Kidney (tissue), 14 donors: ENCODE results near the gene TMEM207. TPM values are rescaled to one million over a fixed set of nuclear protein-coding genes. Genes with fewer than 3 reads are reported as not detected.

ENCODE experiments used
- DNase-seq, 5 donors: peaks; one replicate each; pipeline ENCODE4 v3.0.0-alpha.2; 2013 to 2020
- FAIRE-seq: peaks from 2 replicates; lab custom pipeline; 2012; peaks lifted over from hg19 to GRCh38; lab: Jason Lieb, UNC
- H3K27ac ChIP-seq, 2 donors: one replicate each; pipeline ENCODE4 v1.7.0; 2013; ENCODE audit warnings: low read depth in 2 of 2, low read length in 2 of 2, inconsistent platforms in 1 of 2
- H3K27me3 ChIP-seq: one replicate; pipeline ENCODE4 v1.7.1; 2013; ENCODE audit warnings: low read length, inconsistent platforms; ENCODE audit not compliant: control insufficient read depth, insufficient read depth
- H3K36me3 ChIP-seq, 3 donors: one replicate each; pipeline versions ENCODE4 v1.7.0 to v1.7.1; 2013; ENCODE audit warnings: low read length in 3 of 3, control low read depth in 1 of 3, inconsistent platforms in 1 of 3; ENCODE audit not compliant: insufficient read depth in 3 of 3, control insufficient read depth in 2 of 3
- H3K4me1 ChIP-seq, 3 donors: one replicate each; pipeline versions ENCODE4 v1.7.0 to v1.7.1; 2013; ENCODE audit warnings: low read length in 3 of 3, inconsistent platforms in 1 of 3, low read depth in 1 of 3; ENCODE audit not compliant: control insufficient read depth in 2 of 3, insufficient read depth in 2 of 3
- H3K4me3 ChIP-seq, 3 donors: one replicate each; pipeline versions ENCODE4 v1.7.0 to v1.8.1; 2013; ENCODE audit warnings: low read length in 3 of 3, control low read depth in 1 of 3, inconsistent platforms in 1 of 3
- H3K9ac ChIP-seq, 3 donors: one replicate each; pipeline versions ENCODE4 v1.7.0 to v1.7.1; 2013; ENCODE audit warnings: low read length in 3 of 3, control low read depth in 1 of 3, inconsistent platforms in 1 of 3
- H3K9me3 ChIP-seq, 3 donors: one replicate each; pipeline versions ENCODE4 v1.7.0 to v1.7.1; 2013; ENCODE audit warnings: low read length in 3 of 3, control low read depth in 1 of 3, inconsistent platforms in 1 of 3; ENCODE audit not compliant: control insufficient read depth in 2 of 3, insufficient read depth in 1 of 3
- intact Hi-C: fragments of 100-400 bp; cut with DNase I; formaldehyde crosslinking; loops from one replicate; pipeline ENCODE4 v1.11.1; 2022
- polyA plus RNA-seq: library from polyadenylated mRNA; stranded (reverse); fragments of 350-450 nt; fragmentation: Illumina TruSeq; extraction: RNeasy Lipid Tissue Mini Kit (QIAGEN cat#74804); gene quantifications from one replicate; pipeline ENCODE4 v1.2.3, GENCODE V29; 2014; ENCODE audit warnings: low read depth, low replicate concordance; ENCODE audit not compliant: insufficient read depth
- total RNA-seq: library from RNA; stranded (reverse); fragmentation: NEBNext Ultra II Directional; extraction: Animal tissue kit (Norgen Biotek cat#: 25700); gene quantifications from one replicate; pipeline ENCODE4 v1.2.1, GENCODE V29; 2021
- TF ChIP-seq, protein P1 (sequence below): IDR thresholded peaks from 3 replicates; pipeline ENCODE4 v1.5.1; 2012; ENCODE audit warnings: mild to moderate bottlenecking, moderate library complexity, borderline replicate concordance; ENCODE audit not compliant: insufficient read depth; ENCODE audit errors: extremely low read depth
- donor health status: control.
- donor health status: control.
- donor health status: control.
- donor health status: control.
- donor health status: control.
- donor health status: DM: yes; HTN: yes; CAD: no.
- donor health status: Normal renal cell carcinoma (clear cell type).

TMEM207 gene
- total and polyA plus RNA-seq, 2 donors from 2014 or later = 21.2 TPM; not detected in 1

DNA sequence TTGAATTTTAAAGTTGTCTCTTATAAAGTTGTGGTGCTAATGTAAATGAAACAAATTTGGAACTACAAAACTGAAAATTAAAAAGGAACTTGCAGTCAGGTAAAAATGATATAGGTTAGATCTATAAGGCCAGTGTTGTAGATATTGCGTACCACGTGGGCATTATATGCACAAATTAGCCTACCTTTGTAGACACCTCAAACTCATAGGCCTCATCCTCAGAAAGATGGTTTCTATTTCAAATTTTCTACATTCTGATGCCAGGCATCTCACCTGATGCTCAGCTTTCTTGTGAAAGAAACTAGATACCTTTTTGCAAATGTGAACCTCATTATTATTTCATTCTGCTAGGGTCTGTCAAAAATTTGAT, 25.6 kb downstream of the TMEM207 start:
- H3K9me3 ChIP-seq = no peaks in the 10 kb centered on the region
- H3K4me1 ChIP-seq = no peaks in the 10 kb centered on the region
- no peaks in the 10 kb centered on the region for H3K36me3 ChIP-seq
- H3K27ac ChIP-seq = no peak overlapping the region
- DNase-seq (no peak), FAIRE-seq (no peak)
- TF ChIP-seq, protein P1, sequence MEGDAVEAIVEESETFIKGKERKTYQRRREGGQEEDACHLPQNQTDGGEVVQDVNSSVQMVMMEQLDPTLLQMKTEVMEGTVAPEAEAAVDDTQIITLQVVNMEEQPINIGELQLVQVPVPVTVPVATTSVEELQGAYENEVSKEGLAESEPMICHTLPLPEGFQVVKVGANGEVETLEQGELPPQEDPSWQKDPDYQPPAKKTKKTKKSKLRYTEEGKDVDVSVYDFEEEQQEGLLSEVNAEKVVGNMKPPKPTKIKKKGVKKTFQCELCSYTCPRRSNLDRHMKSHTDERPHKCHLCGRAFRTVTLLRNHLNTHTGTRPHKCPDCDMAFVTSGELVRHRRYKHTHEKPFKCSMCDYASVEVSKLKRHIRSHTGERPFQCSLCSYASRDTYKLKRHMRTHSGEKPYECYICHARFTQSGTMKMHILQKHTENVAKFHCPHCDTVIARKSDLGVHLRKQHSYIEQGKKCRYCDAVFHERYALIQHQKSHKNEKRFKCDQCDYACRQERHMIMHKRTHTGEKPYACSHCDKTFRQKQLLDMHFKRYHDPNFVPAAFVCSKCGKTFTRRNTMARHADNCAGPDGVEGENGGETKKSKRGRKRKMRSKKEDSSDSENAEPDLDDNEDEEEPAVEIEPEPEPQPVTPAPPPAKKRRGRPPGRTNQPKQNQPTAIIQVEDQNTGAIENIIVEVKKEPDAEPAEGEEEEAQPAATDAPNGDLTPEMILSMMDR = no peak
- intact Hi-C loops = loop anchor here (10.0 kb wide), 1 partner anchor 199 kb away; no protein-coding TSS in a partner anchor
- H3K27me3 ChIP-seq = no peaks in the 10 kb centered on the region
- H3K9ac ChIP-seq = no peak overlapping the region
- H3K4me3 ChIP-seq = no peak overlapping the region

DNA sequence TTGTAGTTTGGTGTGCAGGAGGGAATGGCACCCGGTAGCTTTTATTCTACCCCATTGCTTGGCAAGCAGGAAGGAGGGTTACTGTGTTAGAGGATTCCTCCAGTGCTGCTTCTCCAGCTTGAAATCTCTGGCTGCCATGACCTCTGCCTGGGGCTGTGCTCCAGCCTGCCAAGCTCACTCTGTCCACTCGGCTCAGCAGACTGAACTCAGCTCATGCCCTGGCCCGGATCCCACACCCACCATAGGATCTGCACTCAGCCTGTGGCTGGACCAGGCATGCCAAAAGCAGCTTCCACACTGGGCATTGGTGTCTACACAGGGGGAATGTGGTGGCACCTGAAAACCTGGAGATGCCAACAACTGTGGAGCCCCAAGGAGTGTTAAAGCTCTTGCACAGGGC, 35.4 kb downstream of the TMEM207 start:
- Histone ChIP-seq H3K9me3 (no peaks in the 10 kb centered on the region), H3K9ac (no peak overlapping the region), H3K27ac (no peak overlapping the region), H3K27me3 (no peaks in the 10 kb centered on the region), H3K36me3 (no peaks in the 10 kb centered on the region), H3K4me1 (no peaks in the 10 kb centered on the region), H3K4me3 (no peak overlapping the region)
- TF ChIP-seq, protein P1 = no peak
- DNase-seq (peak in 1 of 5 donors; percentile 30), FAIRE-seq (no peak)
- intact Hi-C loops = no loop called here

DNA sequence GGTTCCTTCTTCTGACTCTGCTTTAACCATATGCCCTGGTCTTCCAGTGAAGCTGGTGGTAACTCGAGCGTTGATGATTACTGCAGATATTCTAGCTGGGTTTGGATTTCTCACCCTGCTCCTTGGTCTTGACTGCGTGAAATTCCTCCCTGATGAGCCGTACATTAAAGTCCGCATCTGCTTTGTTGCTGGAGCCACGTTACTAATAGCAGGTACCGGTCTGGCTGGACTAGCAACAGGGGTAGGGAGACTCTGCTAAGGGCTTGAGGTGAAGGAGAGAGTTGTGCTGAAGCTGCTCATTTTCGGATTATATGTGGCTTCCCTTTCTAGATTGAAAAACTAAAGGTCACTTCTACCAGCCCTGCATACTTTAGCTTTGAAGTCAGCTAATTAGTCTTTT, 45.0 kb downstream of the TMEM207 start:
- H3K9me3 ChIP-seq = no peaks in the 10 kb centered on the region
- H3K4me3 ChIP-seq = no peak overlapping the region
- intact Hi-C loops = no loop called here
- no peak overlapping the region for H3K27ac ChIP-seq
- DNase-seq (no peak), FAIRE-seq (no peak)
- no peak overlapping the region for H3K9ac ChIP-seq
- no peaks in the 10 kb centered on the region for H3K4me1 ChIP-seq
- no peaks in the 10 kb centered on the region for H3K36me3 ChIP-seq
- TF ChIP-seq, protein P1 = no peak
- no peaks in the 10 kb centered on the region for H3K27me3 ChIP-seq

DNA sequence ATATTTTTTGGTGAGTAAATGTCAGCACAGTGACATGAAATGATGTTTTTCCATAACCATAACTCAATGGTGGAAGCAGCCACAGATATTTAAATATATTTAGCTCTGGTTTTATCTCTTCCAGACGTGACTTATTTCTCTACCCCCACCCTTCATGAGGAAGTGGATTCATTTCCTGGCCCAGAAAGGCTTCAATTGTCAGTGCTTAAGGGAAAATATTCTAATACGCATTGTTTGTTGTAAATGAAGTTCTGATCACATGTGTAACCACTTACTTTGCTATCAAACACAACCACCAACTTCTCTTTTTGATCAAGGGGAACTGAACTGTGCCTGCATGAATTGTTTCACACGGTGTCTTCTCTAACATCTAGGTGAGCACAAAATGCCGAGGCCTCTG, 47.7 kb downstream of the TMEM207 start:
- intact Hi-C loops = no loop called here
- TF ChIP-seq, protein P1 = no peak
- Histone ChIP-seq H3K4me1 (no peaks in the 10 kb centered on the region), H3K27ac (no peak overlapping the region), H3K9me3 (no peaks in the 10 kb centered on the region), H3K27me3 (no peaks in the 10 kb centered on the region), H3K36me3 (no peaks in the 10 kb centered on the region), H3K9ac (no peak overlapping the region), H3K4me3 (no peak overlapping the region)
- DNase-seq (no peak), FAIRE-seq (no peak)
